Liver (tissue), 4 donors: ENCODE data around the gene SMIM10. TPM values are rescaled to one million over a fixed set of nuclear protein-coding genes. Genes with fewer than 3 reads are reported as not detected.

Experiments used
- polyA plus RNA-seq, 2 donors: library from polyadenylated mRNA; stranded (reverse) in 1 of 2; unstranded in 1 of 2; fragments of 200-250 nt in 1 of 2; fragments of >200 nt in 1 of 2; fragmentation: Nextera tagmentation in 1 of 2; extraction: Ambion mirVana in 1 of 2; gene quantifications; one replicate each; pipeline versions ENCODE4 v1.2.1 to v1.2.3, GENCODE V29; 2013 to 2015
- total RNA-seq, 2 donors: library from RNA; depleted of rRNA; stranded (reverse); fragments of >200 nt; gene quantifications; one replicate each; pipeline ENCODE4 v1.2.3, GENCODE V29; 2014
- donor health status: healthy.
- donor health status: healthy.
- donor health status: healthy.

The SMIM10 gene
- total and polyA plus RNA-seq, 4 donors, result 0.33 to 6.5 (median 0.68) TPM

Other genes starting within 250 kb of the SMIM10 start
- gene PABIR2, start 193.8 kb upstream of the SMIM10 start, total RNA-seq, result 10 to 100 TPM in 1 of 2 donors, 1 to 10 TPM in 1; 3.5 to 19.0 TPM
- gene PABIR2, start 193.8 kb upstream of the SMIM10 start, polyA plus RNA-seq, result 1 to 10 TPM; 2.7 to 3.9 TPM
- gene MOSPD1, start 75.7 kb upstream of the SMIM10 start, total RNA-seq, result 10 to 100 TPM in 1 of 2 donors, 1 to 10 TPM in 1; 5.0 to 34.3 TPM
- gene MOSPD1, start 75.7 kb upstream of the SMIM10 start, polyA plus RNA-seq, result 1 to 10 TPM; 4.7 to 5.0 TPM
- 1 to 10 TPM in 1 of 2 donors, under 1 TPM in 1; 0.50 to 3.3 TPM for gene RTL8B, start 31.6 kb downstream of the SMIM10 start, total RNA-seq
- 1 to 10 TPM; 1.6 to 3.3 TPM for gene RTL8B, start 31.6 kb downstream of the SMIM10 start, polyA plus RNA-seq
- 10 to 100 TPM in 1 of 2 donors, 1 to 10 TPM in 1; 6.4 to 13.2 TPM for gene RTL8C, start 41.4 kb downstream of the SMIM10 start, total RNA-seq
- gene RTL8C, start 41.4 kb downstream of the SMIM10 start, polyA plus RNA-seq, result 10 to 100 TPM; 32.6 to 46.1 TPM
- 1 to 10 TPM; 1.1 to 3.4 TPM for gene RTL8A, start 61.1 kb downstream of the SMIM10 start, total RNA-seq
- 10 to 100 TPM; 30.9 to 44.5 TPM for gene RTL8A, start 61.1 kb downstream of the SMIM10 start, polyA plus RNA-seq
- gene SMIM10L2B, start 107.7 kb downstream of the SMIM10 start, total RNA-seq, result 1 to 10 TPM; 1.3 to 2.1 TPM
- under 1 TPM; 0.49 to 0.55 TPM for gene SMIM10L2B, start 107.7 kb downstream of the SMIM10 start, polyA plus RNA-seq
- gene ETDB, start 129.5 kb downstream of the SMIM10 start, total RNA-seq, result not detected
- gene ETDB, start 129.5 kb downstream of the SMIM10 start, polyA plus RNA-seq, result not detected
- gene CT55, start 180.4 kb downstream of the SMIM10 start, total RNA-seq, result not detected
- not detected for gene CT55, start 180.4 kb downstream of the SMIM10 start, polyA plus RNA-seq